Thyroid gland (tissue), 4 donors: ENCODE results near the gene NUDT21.

Source experiments
- POLR2A ChIP-seq, 2 donors: fragments of 450-650 bp; IDR thresholded peaks; one replicate each; pipeline ENCODE4 v1.6.1; 2017; ENCODE audit warnings: antibody characterized with exemption in 2 of 2, mild to moderate bottlenecking in 2 of 2, moderate library complexity in 1 of 2
- TF ChIP-seq, protein P1 (sequence below), 6 experiments: fragments of 200-600 bp in 3 of 6; fragments of 450-650 bp in 3 of 6; sonication (generic) in 3 of 6; IDR thresholded peaks; one replicate each; pipeline ENCODE4 v1.5.1; 2016 to 2019; ENCODE audit warnings: antibody characterized with exemption in 6 of 6, mild to moderate bottlenecking in 2 of 6, inconsistent platforms in 1 of 6, moderate library complexity in 1 of 6

- TF ChIP-seq, protein P1, sequence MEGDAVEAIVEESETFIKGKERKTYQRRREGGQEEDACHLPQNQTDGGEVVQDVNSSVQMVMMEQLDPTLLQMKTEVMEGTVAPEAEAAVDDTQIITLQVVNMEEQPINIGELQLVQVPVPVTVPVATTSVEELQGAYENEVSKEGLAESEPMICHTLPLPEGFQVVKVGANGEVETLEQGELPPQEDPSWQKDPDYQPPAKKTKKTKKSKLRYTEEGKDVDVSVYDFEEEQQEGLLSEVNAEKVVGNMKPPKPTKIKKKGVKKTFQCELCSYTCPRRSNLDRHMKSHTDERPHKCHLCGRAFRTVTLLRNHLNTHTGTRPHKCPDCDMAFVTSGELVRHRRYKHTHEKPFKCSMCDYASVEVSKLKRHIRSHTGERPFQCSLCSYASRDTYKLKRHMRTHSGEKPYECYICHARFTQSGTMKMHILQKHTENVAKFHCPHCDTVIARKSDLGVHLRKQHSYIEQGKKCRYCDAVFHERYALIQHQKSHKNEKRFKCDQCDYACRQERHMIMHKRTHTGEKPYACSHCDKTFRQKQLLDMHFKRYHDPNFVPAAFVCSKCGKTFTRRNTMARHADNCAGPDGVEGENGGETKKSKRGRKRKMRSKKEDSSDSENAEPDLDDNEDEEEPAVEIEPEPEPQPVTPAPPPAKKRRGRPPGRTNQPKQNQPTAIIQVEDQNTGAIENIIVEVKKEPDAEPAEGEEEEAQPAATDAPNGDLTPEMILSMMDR (IDR thresholded peaks at IDR 0.05) = no peak
- TF ChIP-seq POLR2A (IDR thresholded peaks at IDR 0.05) = no peak
Measured at GRCh38 chr16:56457927-56458470, 6.9 kb upstream of the NUDT21 start.
